ENCODE measurements around the gene CACFD1. TPM values are rescaled to one million over a fixed set of nuclear protein-coding genes. Genes with fewer than 3 reads are reported as not detected.
A peak's percentile ranks its signal among the peaks of the same experiment; 100 is the strongest.

The CACFD1 gene
- total and polyA plus RNA-seq, 9 of the 15 experiments (the other 6 are each of a cell fraction or from before 2014, with no cell fraction given): 0.11 to 1.4 (median 1.1) TPM; not detected in 2

- TF ChIP-seq ZBTB43 (CRISPR knock-in tag; IDR thresholded peaks at IDR 0.05) (no peak), NFYB (IDR thresholded peaks at IDR 0.05; ENCODE audit: extremely low read depth, insufficient read length) (no peak), FOXM1 (IDR thresholded peaks at IDR 0.05; ENCODE audit: low read depth) (no peak), FOXM1 (CRISPR knock-in tag; IDR thresholded peaks at IDR 0.05; ENCODE audit: low read depth) (no peak), ZNF436 (CRISPR knock-in tag; IDR thresholded peaks at IDR 0.05) (no peak), HCFC1 (IDR thresholded peaks at IDR 0.05; ENCODE audit: low read depth, low read length) (no peak), ZBTB34 (CRISPR knock-in tag; IDR thresholded peaks at IDR 0.05) (no peak), THRB (CRISPR knock-in tag; conservative IDR thresholded peaks at IDR 0.05) (no peak), ATF2 (CRISPR knock-in tag; IDR thresholded peaks at IDR 0.05) (no peak), LCOR (CRISPR knock-in tag; IDR thresholded peaks at IDR 0.05) (0 out of 2 replicates have a peak, but pooled peaks have one; percentile 36), ZNF696 (CRISPR knock-in tag; conservative IDR thresholded peaks at IDR 0.05) (no peak), ZBTB33 (CRISPR knock-in tag; IDR thresholded peaks at IDR 0.05) (no peak), ZFP30 (CRISPR knock-in tag; IDR thresholded peaks at IDR 0.05; ENCODE audit: borderline replicate concordance) (no peak), EP300 (IDR thresholded peaks at IDR 0.05; ENCODE audit: low read length) (peak; percentile 45; the same call in 1 of the 2 replicates), ZNF551 (CRISPR knock-in tag; IDR thresholded peaks at IDR 0.05) (no peak), BACH1 (tag; IDR thresholded peaks at IDR 0.05) (no peak), ATF6 (CRISPR knock-in tag; IDR thresholded peaks at IDR 0.05) (no peak)
Observed at GRCh38 chr9:133505901-133506652, 46.3 kb downstream of the CACFD1 start (continued).
